ENCODE measurements around the gene PTPRN2.

GRCh38 chr7:158054611-158055010, 533.0 kb downstream of the PTPRN2 start:
- TF ChIP-seq POLR2A (IDR thresholded peaks at IDR 0.05) (no peak), CTCF (IDR thresholded peaks at IDR 0.05) (no peak), POLR2AphosphoS5 (IDR thresholded peaks at IDR 0.05) (no peak)
